Fibroblast of skin of left quadriceps (primary cell): ENCODE results near the gene MRTFB.

Experiments used
- DNase-seq, 2 experiments: peaks; one replicate each; pipeline ENCODE4 v3.0.0-alpha.2; 2013; ENCODE audit warnings: low read depth in 2 of 2

The MRTFB gene

DNA sequence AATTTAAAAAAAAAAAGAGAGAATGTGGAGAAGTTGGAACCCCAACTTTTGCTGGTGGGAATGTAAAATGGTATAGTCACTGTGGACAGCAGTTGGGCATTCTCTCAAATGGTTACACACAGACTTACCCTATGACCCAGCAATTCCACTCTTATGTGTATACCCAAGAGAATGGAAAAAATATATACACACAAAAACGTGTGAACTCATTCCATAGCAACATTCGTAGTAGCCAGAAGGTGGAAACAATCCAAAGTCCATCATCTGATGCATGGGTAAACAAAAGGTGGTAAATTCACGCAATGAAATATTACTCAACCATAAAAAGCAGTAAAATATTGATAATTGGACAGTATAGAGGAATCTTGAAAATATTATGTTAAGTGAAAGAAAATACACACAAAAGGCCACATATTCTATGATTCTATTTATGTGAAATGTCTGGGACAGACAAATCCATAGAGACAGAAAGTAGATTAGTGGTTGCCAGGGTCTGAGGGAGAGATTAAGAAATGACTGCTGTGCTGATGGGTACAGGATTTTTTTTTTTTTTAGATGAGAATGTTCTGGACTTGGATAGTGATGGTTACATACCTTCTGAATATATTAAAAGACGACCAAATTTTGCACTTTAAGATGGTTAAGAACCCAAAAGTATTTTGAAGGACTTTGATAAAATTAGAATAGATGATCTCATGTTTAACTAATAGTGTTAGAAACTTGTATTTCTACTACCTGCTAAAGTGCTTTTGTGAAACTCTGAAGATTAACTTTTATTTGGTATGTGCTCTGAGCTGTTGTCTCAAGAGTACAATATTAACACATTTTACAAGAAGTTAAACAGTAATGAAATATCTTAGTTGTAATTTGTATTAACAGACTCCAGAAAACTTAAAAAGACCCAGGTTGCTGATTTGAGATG, 60.9 kb downstream of the MRTFB start:
- no peak for DNase-seq

DNA sequence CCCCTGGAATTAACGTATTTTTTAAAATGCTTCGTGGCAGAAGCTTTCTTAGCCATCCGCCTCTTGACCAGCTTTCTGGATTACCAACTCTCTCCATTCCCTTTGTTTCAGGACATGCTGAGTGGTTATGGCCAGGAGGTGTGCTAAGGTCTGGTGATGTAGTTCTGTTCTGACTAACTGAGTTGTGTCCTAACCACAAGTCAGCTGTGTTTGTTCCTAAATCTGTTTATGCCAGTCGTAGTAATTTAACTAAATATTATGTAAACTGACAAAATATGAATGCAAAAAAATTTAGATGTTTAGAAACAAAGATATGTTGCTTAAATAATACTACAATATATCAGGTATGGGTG, 61.6 kb downstream of the MRTFB start:
- DNase-seq, result no peak

DNA sequence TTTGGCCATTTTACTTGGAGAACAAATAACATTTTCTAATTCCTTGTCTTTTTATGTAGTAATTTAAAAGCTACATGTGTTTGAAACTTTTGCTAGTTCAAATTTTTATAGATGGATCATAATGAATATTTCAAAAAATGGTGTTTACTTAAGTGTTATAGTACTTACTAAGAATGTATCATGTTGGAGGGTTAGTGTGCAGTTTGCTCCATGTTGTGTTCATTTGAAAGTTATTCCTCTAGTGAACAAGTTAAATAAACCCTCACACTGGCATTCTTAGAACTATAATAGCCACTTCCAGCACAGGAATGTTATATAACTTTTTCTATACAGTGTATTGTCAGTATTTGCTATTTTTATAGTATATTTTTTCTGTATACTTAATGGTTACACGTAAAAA, 62.8 kb downstream of the MRTFB start:
- DNase-seq, result no peak

DNA sequence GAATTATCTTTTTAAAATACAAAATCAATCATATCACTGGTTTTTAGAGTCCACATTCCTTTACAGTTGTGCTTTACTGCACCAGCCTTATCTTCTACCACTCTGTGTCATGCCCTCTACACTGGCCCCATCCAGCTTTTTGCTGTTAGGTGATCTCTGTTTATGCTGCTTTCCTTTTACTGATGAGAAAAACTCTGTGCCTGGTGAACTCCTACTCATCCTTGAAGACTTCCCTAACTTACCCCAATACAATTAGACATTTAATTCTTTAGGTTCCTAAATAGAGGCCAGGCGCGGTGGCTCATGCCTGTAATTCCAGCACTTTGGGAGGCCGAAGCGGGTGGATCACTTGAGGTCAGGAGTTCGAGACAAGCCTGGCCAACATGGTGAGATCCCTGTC, 64.6 kb downstream of the MRTFB start:
- no peak for DNase-seq

DNA sequence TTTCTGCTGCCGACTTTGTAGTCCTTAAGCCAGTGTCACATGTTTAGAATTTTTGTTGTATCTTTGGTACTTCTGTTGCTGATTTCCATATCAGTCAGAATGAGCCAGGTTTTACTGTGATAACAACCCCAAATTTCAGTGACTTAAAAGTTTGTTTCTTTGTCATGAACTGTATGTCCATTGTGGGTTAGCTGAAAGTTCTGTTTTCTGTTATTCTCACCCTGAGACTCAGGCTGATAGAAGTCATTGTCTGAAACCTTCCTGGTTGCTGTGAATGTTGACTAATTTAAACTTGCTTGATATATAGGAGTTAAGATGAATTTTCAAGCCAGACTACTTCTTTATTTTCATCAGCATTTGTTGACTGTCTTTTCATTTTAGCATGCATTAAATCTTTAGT, 68.8 kb downstream of the MRTFB start:
- no peak for DNase-seq

DNA sequence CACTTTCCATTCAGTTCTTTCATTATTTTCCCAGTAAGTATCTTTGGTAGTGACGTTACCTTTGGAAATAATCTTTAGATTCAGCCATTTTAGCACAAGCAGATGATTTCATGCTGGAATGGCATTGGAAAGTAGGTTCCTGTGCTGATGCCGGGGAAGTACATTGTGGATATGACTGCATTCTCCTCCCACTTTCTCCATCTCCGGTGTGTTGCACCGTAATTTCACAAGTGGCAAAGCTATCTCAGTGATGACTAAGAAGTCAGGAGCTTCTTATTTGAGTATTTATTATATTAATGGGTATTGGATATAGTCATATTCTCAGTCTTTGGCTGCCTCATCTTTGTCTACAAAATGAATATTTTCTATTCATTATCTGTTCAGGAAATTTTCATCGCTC, 69.8 kb downstream of the MRTFB start:
- DNase-seq, result no peak

DNA sequence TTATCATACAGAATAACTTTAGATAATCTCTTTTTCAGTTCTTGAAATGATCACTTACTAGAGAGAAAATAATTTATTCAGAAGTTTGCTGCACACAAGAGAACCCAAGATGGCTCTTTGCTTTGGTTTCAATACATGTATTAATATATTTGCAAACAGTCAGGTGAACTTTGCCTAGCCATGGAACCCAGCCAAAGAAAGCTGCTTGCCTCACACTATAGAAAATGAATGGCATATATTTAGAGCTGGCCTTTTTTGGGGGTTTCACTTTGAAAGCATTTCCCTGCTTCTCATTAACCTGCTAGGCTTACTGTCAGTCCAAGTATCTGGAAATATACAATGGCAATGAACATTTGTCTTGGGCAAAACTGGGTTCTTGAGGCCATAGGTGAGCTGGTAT, 75.3 kb downstream of the MRTFB start:
- no peak for DNase-seq

DNA sequence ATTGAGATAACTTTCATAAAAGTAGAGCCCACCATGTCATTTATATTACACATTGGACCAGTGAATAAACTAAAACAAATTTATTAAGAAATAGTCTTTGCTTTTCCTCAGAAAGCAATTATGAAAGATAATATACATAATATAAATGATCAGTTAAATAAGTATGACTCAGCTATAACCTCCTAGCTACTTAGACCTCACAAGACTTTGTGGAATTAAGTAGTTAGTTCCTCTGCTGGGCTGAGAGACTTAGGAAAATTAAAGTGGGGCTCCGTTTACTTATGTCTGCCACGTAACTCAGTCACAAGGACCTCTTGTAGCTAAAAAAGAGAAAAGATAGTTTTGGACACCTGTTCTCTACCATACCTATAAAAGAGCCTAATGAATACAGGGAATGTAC, 76.9 kb downstream of the MRTFB start:
- no peak for DNase-seq

DNA sequence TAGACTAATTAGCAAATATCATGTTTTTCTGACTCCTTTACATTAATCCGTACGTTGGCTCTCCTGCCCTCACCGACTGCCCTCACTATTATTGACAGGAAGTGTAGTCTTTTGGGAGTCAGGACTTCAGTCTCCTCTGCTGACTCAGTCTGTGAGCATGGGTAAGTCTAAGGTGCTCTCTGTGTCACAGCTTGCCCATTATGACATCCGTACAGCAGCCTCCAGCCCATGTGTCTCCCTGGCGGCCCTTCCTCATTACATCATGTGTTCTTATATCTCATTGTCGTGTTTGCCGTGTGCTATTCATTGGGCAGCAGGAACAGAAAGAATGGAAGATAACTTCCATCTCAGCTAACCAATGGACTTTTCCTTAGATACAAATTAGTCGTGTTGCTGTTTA, 77.5 kb downstream of the MRTFB start:
- no peak for DNase-seq

DNA sequence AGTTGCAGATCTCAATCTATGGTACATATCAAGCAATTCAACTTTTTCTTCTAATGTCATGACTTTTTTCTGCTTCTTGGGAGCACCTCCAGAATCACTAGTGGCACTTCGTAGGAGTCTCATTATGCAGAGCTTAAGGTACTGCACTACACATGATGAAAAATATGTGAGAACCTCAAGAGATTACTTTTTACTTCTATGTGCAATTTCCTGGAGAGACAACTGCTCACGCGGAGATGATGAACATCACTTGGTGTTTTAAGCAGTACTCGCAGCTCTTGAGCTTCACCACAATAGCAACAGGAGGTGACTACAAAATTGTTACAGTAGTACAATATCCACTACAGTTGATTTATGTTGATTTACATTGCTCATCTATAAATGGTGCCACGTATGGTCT, 79.7 kb downstream of the MRTFB start:
- no peak for DNase-seq

DNA sequence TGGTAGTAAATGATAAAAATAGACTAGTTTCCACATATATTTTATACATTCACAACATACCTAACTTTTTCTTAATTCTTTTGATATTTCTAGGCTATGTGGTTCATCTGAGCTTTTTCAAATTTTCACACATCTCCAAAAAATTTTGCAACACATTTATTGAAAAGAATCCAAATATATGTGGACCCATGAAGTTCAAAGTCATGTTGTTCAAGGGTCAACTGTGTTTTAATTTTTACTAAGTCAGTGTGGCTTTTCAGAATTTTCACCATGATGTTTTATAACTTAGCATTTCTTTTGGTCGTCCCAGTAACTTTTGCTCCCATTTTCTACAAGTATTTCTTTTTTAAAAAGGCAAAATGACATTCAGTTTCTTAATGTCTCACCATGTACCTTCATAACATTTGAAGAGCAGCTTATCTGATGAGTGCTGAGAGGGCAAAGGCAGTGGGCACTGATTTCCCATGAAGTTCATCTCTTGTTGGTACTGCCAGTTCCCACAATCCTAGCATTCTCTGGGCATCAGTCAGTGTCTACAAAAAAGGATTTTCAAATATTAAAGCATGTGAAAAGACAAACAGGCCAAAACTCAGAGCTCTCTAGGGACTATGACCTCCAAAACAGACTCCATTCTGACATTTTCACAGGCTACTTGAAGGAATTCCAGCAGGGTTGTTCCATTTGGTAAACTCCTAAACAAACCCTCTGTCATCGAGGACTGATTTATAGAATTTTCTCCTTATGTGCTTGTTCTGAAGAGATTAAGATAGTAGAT, 80.3 kb downstream of the MRTFB start:
- peak; percentile 16 for DNase-seq

DNA sequence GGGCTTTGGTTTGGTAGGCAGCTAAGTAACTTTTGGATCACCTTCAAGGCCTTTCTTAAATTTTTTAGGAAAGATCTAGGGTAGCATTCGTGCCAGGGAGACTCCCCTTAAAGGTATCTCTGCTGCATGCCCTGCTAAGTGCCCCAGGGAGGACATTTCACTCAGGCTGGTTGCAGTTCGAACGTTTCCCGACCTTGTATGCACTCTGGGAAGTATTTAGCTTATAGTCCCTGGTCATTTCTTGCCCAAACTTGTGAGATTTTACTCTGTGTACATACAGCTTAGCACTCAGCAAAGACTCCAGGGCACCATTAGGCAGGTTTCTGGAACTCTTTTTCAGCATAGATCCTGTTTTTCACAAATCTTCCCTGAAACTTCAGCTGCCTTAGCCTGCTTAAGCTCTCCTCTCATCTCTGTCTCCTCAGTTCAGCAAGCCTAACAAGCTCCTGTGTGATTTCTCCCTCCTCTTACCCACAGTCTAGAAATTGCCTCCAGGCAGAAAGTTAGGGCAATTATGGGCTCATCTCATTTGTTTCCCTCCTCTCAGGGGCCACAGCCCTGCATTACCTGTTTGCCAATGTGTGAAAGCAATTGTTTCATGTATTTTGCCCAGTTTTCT, 84.6 kb downstream of the MRTFB start:
- DNase-seq, result no peak

DNA sequence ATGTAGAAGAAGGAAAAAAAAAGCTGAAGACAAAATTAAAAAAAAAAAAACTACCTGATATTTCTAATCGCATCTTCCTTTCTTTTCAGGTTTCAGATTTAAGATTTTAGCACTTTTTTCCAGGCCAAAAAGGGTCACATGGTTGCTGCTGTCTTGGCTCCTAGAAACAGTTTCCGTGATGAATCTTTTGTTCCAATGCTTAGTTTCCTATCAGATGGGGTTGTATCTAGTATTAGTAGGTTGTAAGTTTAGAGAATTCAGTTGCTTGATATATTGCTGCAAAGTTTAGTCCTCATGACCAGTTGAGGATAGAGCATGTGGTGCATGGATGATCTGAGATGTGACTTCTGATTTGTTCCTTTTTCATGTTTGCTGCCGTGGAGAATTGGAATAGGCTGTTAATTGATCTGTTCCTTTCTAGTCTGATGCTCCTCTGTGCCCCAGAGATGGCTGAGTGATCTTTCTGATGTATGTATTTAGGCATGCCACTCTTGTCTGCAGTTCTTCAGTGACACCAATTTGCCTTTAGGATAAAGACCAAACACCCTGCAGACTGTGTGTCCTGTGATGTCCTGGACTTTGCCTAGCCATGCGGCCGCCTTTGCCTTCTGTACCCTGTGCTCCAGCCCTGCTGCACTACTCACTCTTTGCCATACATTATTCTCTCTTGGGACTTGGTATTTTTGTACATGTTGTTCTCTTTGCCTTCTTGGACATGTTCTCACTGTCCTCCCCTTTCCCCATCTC, 94.0 kb downstream of the MRTFB start:
- no peak for DNase-seq

DNA sequence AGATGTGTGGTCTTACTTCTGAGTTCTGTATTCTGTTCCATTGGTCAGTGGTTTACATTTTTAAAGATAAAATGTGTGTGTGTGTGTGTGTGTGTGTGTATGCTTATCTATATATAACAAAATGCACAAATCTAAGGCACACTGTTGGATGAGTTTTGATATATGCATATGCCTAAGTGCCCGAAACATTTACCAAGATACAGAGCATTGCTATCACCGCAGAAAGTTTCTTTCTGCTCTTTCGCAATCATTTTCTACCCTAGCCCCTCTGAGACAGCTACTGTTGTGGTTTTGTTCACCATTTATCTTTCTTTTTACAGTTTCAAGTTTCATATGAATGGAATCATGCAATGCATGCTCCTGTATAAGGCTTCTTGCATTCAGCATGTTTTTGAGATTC, 97.0 kb downstream of the MRTFB start:
- no peak for DNase-seq

DNA sequence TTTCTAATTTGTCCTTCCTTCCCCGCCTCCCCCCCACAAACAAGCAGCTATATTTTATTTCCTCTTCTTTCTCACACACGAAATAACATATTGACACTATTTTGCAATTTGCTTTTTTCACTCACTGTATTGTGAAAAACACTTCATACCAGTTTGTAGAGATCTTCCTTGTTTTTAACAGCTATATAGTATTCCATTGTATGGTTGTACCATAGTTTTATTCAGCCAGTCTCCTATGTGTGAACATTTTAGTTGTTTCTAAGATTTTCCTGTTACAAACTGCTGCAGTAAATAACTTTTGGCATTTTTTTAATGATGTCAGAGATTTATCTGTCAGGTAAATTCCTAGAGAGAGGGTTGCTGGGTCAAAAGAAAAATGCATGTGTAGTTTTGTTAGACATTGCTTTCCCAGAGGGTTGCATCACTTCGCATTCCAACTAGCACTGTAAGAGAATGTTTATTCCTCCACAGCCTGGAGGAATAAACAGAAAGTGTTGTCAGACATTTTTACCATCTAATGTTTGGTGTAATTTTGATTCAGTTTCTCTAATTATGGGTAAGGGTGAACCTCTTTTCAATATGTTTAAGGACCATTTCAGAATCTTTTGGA, 101.2 kb downstream of the MRTFB start:
- no peak for DNase-seq

DNA sequence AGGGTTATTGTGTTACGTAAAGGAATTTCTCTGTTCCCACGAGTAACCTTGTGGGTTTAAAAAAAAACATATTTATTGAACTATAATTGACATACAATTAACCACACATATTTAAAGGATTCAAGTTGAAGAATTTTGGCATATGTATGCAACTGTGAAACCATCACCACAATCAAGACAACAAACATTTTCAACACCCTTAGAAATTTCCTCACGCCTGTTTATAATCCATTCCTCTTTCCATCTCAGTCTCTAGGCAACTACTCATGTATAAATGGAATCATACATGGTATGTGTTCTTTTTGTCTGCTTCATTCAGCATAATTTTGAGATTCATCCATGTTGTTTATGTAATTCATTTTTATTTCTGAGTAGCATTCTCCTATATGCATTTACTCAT, 104.0 kb downstream of the MRTFB start:
- DNase-seq, result peak in 1 of 2 experiments; percentile 34

DNA sequence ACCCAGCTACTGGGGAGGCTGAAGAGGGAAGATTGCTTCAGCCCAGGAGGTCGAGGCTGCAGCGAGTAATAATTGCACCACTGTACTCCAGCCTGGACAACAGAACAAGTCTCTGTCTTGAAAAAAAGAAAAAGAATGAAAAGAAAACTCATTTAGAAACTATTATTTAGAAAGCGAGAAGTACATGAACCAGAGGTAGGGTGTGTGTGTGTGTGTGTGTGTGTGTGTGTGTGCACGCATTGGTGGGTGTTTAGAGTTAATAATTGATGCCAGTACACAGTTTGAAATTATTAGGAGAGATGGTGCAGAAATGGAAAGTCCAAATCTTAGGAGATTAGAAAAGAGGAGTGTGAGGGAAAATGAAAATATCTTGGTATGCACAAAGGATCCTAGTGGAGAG, 106.6 kb downstream of the MRTFB start:
- DNase-seq, result no peak

DNA sequence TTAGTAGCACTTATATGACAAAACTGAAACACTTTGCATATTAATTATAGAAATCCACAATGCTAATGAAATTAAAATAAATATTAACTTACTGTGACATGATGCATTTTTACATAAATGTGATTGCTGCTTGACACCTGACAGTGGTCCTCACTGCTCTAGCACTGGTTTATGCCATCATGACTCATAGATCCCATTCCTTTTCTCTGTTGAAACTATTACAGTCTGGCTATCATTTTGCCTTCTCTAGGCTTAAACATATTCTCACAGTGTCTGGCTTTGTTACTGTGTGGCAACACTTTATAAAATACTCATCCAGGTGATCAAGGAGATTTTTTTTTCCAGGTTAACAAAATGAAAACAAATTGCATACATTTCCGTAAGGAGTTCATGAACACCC, 108.0 kb downstream of the MRTFB start:
- no peak for DNase-seq

DNA sequence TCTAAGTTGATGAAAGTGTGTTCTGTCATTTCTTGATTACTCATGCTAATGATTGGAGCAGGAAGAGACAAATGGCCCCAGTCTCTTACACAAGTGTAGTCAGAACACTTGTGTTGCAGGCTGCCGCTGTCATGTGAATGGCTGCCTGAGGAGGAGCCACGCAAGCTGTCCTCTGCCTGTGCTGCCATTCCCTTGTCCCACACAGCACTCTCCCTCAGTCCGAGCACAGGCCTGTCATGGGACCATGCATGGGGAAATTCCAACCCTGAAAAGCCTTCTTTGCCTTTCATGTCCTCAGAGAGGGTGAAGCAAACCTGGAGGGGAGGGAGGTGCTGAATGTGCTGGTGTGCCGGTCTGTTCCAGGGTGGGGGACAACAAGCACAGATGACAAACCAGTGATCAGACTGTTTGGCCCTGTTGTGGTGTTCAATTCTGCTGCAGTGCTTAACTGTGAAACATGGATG, 109.4 kb downstream of the MRTFB start:
- no peak for DNase-seq

DNA sequence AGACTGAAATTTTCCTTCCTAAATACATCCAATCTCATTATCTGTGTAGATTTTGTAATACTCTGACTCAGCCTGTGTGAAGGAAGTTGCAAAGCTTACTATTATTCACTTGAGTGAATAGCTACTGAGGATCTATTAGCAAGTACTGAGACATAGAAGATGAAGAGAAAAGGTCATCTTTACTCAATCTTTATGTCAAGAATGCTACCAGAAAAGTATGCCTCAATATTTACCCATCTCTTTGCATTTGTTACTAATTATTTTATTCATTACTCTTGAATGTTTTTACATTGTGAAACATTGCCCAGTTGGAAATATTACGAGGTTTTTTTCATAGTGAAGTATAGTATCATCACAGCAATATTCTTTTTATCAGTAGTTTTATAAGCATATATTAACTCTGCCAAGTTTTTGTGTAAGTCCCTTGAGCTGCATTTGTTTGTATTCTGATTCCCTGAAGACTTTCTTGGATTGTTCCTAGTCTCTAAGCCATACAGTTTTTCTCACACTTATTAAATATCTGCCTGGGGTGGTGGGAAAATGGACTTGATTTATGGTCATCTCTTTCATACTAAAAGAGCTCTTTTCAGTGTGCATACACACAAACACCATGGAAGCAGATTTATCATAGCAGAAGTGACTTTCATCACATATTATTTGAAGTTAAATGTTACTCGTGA, 110.4 kb downstream of the MRTFB start:
- peak; percentile 88 to 89 for DNase-seq

DNA sequence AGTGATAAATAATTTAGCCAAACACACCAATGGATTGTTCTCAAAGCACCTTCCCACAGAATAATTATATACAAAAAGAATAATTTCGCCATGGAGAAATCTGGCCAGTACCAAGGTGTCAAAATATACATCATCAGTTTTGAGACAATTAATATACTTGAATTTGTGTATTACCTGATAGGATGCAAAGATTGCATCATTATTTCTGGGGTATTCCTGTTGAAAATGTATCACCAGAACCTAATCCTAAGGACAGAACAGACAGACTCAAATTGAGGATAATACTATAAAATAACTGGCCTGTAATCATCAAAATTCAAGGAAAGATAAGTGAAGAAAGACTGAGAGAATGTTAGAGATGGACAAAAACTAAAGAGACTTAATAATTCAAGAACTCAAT, 111.9 kb downstream of the MRTFB start:
- DNase-seq, result no peak
